SK-N-SH treated with all-trans-retinoic acid at 6 μM for 48 hours (cell line): ENCODE data around the gene RGS10.

Source experiments
- ATAC-seq: fragments of 200-7000 bp; cut with Tn5 transposase; 3 replicates; pipeline ENCODE4 v1.9.1; 2020; ENCODE audit warnings: mild to moderate bottlenecking, moderate library complexity
- ARNTL ChIP-seq: fragments of 450-650 bp; formaldehyde crosslinking; IDR thresholded peaks from 2 replicates; pipeline ENCODE4 v1.5.0; 2020; ENCODE audit warnings: low read depth, mild to moderate bottlenecking, moderate library complexity, borderline replicate concordance
- BACH2 ChIP-seq: fragments of 250-450 bp; sonication (Bioruptor Pico); IDR thresholded peaks from 2 replicates; pipeline ENCODE4 v1.9.0; 2021; ENCODE audit warnings: mild to moderate bottlenecking, borderline replicate concordance
- CSDC2 ChIP-seq: fragments of 250-450 bp; sonication (Bioruptor Pico); IDR thresholded peaks from 2 replicates; pipeline ENCODE4 v1.5.0; 2020; ENCODE audit warnings: mild to moderate bottlenecking, moderate library complexity
- ESRRG ChIP-seq: fragments of 250-450 bp; sonication (Bioruptor Pico); IDR thresholded peaks from 2 replicates; pipeline ENCODE4 v1.6.1; 2021; ENCODE audit warnings: mild to moderate bottlenecking
- GLIS3 ChIP-seq: fragments of 250-450 bp; sonication (Bioruptor Pico); IDR thresholded peaks from 2 replicates; pipeline ENCODE4 v1.5.0; 2020; ENCODE audit warnings: mild to moderate bottlenecking, moderate library complexity
- ISL1 ChIP-seq: fragments of 250-450 bp; sonication (Bioruptor Pico); IDR thresholded peaks from 2 replicates; pipeline ENCODE4 v2.1.2; 2022; ENCODE audit warnings: mild to moderate bottlenecking, moderate library complexity
- OSR1 ChIP-seq: fragments of 250-450 bp; sonication (Bioruptor Pico); IDR thresholded peaks from 2 replicates; pipeline ENCODE4 v1.8.0; 2022; ENCODE audit warnings: moderate library complexity, mild to moderate bottlenecking, inconsistent platforms
- PPARA ChIP-seq: fragments of 250-450 bp; sonication (Bioruptor Pico); IDR thresholded peaks from 2 replicates; pipeline ENCODE4 v1.5.0; 2020; ENCODE audit warnings: mild to moderate bottlenecking, borderline replicate concordance
- RARB ChIP-seq: fragments of 250-450 bp; sonication (Bioruptor Pico); IDR thresholded peaks from 2 replicates; pipeline ENCODE4 v1.8.0; 2021; ENCODE audit warnings: mild to moderate bottlenecking, moderate library complexity
- SNAI2 ChIP-seq: fragments of 250-450 bp; sonication (Bioruptor Pico); IDR thresholded peaks from 2 replicates; pipeline ENCODE4 v1.5.0; 2020; ENCODE audit warnings: mild to moderate bottlenecking, moderate library complexity
- TCF4 ChIP-seq: fragments of 250-450 bp; sonication (Bioruptor Pico); IDR thresholded peaks from 2 replicates; pipeline ENCODE4 v1.8.0; 2021; ENCODE audit warnings: mild to moderate bottlenecking, moderate library complexity, borderline replicate concordance
- TOX ChIP-seq: fragments of 250-450 bp; sonication (Bioruptor Pico); IDR thresholded peaks from 2 replicates; pipeline ENCODE4 v1.8.0; 2021; ENCODE audit warnings: mild to moderate bottlenecking, moderate library complexity, borderline replicate concordance
- ZC3H10 ChIP-seq: fragments of 250-450 bp; sonication (Bioruptor Pico); IDR thresholded peaks from 2 replicates; pipeline ENCODE4 v1.5.1; 2021; ENCODE audit warnings: mild to moderate bottlenecking, moderate library complexity
- ZFP3 ChIP-seq: fragments of 250-450 bp; sonication (Bioruptor Pico); IDR thresholded peaks from 2 replicates; pipeline ENCODE4 v1.5.0; 2020; ENCODE audit warnings: mild to moderate bottlenecking, moderate library complexity
- ZFP30 ChIP-seq: fragments of 450-650 bp; formaldehyde crosslinking; IDR thresholded peaks from 2 replicates; pipeline ENCODE4 v1.5.0; 2022; ENCODE audit warnings: mild to moderate bottlenecking, moderate library complexity
- ZNF565 ChIP-seq: fragments of 450-650 bp; formaldehyde crosslinking; conservative IDR thresholded peaks from 2 replicates; pipeline ENCODE4 v1.5.0; 2020; ENCODE audit warnings: low read depth, mild to moderate bottlenecking, moderate library complexity
- ZNF70 ChIP-seq: fragments of 450-650 bp; formaldehyde crosslinking; IDR thresholded peaks from 2 replicates; pipeline ENCODE4 v1.5.0; 2020; ENCODE audit warnings: mild to moderate bottlenecking, moderate library complexity
- ZNF8 ChIP-seq: fragments of 450-650 bp; formaldehyde crosslinking; IDR thresholded peaks from 2 replicates; pipeline ENCODE4 v1.5.0; 2020; ENCODE audit warnings: mild to moderate bottlenecking, moderate library complexity
- TF ChIP-seq, protein P1 (sequence below): fragments of 250-450 bp; sonication (Bioruptor Pico); IDR thresholded peaks from 2 replicates; pipeline ENCODE4 v1.8.0; 2020; ENCODE audit warnings: mild to moderate bottlenecking, moderate library complexity, borderline replicate concordance
- TF ChIP-seq, protein P2 (sequence below): fragments of 250-450 bp; sonication (Bioruptor Pico); IDR thresholded peaks from 2 replicates; pipeline ENCODE4 v1.5.1; 2020; ENCODE audit warnings: low read depth, mild to moderate bottlenecking, moderate library complexity
- TF ChIP-seq, protein P3 (sequence below): fragments of 250-450 bp; sonication (Bioruptor Pico); IDR thresholded peaks from 2 replicates; pipeline ENCODE4 v1.5.0; 2020; ENCODE audit warnings: mild to moderate bottlenecking, moderate library complexity
- TF ChIP-seq, protein P4 (sequence below): fragments of 250-450 bp; sonication (Bioruptor Pico); IDR thresholded peaks from 2 replicates; pipeline ENCODE4 v1.8.0; 2021; ENCODE audit warnings: low read depth, mild to moderate bottlenecking, moderate library complexity, borderline replicate concordance
- TF ChIP-seq, protein P5 (sequence below): fragments of 250-450 bp; sonication (Bioruptor Pico); IDR thresholded peaks from 2 replicates; pipeline ENCODE4 v1.5.1; 2021; ENCODE audit warnings: mild to moderate bottlenecking, moderate library complexity

RGS10 gene

DNA sequence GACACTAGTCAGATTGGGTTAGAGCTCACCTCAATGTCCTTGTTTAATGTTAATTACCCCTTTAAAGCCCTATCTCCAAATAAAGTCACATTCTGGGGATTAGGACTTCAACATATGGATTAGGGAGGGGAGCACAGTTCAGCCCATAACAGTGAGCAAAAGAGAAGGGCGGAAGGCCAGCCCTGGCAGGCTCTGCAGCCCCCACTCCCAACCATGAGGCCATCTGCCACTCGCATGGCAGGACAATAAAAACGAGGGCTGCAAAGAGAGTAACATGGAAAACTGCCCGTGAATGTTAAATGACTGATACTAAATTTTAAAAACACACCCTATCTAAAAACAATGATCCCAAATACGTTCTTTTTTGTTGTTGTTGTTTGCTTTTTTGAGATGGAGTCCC is 38.7 kb downstream of the RGS10 start:
- TF ChIP-seq ZNF565 (CRISPR knock-in tag) (no peak), GLIS3 (CRISPR knock-in tag) (no peak), PPARA (no peak), OSR1 (CRISPR knock-in tag) (no peak), TCF4 (no peak), ARNTL (CRISPR knock-in tag) (no peak), ZC3H10 (CRISPR knock-in tag) (no peak)
- no peak for ATAC-seq

DNA sequence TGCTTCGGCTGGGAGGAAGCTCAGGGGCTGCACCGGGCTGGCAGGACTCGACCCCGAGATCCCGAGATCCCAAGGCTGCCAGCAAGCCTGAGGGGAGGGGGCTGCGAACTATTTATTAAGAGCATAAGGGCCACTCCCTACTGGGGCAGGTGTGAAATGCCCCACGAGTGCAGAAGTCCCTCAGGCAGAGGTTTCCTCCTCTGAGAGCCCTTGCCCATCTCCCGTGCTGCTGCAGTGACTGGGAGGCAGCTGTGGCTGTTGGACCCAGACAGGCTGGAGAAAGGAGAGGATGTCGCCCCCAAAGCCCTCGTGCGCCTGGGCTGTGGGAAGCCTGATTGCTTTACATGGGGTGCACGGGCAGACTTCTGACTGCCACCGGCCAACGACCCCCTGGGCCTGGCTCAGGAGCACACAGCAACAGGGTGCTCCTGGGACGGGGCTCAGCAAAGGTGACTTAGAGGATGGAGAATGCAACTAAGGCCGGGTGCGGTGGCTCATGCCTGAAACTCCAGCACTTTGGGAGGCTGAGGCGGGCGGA is 39.8 kb downstream of the RGS10 start:
- no peak for ATAC-seq
- TF ChIP-seq, protein P1, sequence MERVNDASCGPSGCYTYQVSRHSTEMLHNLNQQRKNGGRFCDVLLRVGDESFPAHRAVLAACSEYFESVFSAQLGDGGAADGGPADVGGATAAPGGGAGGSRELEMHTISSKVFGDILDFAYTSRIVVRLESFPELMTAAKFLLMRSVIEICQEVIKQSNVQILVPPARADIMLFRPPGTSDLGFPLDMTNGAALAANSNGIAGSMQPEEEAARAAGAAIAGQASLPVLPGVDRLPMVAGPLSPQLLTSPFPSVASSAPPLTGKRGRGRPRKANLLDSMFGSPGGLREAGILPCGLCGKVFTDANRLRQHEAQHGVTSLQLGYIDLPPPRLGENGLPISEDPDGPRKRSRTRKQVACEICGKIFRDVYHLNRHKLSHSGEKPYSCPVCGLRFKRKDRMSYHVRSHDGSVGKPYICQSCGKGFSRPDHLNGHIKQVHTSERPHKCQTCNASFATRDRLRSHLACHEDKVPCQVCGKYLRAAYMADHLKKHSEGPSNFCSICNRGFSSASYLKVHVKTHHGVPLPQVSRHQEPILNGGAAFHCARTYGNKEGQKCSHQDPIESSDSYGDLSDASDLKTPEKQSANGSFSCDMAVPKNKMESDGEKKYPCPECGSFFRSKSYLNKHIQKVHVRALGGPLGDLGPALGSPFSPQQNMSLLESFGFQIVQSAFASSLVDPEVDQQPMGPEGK (CRISPR knock-in tag), result no peak
- TF ChIP-seq, protein P2, sequence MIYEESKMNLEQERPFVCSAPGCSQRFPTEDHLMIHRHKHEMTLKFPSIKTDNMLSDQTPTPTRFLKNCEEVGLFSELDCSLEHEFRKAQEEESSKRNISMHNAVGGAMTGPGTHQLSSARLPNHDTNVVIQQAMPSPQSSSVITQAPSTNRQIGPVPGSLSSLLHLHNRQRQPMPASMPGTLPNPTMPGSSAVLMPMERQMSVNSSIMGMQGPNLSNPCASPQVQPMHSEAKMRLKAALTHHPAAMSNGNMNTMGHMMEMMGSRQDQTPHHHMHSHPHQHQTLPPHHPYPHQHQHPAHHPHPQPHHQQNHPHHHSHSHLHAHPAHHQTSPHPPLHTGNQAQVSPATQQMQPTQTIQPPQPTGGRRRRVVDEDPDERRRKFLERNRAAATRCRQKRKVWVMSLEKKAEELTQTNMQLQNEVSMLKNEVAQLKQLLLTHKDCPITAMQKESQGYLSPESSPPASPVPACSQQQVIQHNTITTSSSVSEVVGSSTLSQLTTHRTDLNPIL (CRISPR knock-in tag), result no peak
- TF ChIP-seq ZNF565 (CRISPR knock-in tag) (no peak), ZNF70 (CRISPR knock-in tag) (no peak), ARNTL (CRISPR knock-in tag) (no peak), GLIS3 (CRISPR knock-in tag) (no peak), TOX (CRISPR knock-in tag) (no peak), ZNF8 (no peak), OSR1 (CRISPR knock-in tag) (no peak), BACH2 (CRISPR knock-in tag) (no peak), PPARA (no peak), RARB (CRISPR knock-in tag) (no peak), ISL1 (CRISPR knock-in tag) (no peak), ZFP3 (CRISPR knock-in tag) (no peak), ZFP30 (CRISPR knock-in tag) (no peak), ESRRG (CRISPR knock-in tag) (no peak)
- TF ChIP-seq, protein P3, sequence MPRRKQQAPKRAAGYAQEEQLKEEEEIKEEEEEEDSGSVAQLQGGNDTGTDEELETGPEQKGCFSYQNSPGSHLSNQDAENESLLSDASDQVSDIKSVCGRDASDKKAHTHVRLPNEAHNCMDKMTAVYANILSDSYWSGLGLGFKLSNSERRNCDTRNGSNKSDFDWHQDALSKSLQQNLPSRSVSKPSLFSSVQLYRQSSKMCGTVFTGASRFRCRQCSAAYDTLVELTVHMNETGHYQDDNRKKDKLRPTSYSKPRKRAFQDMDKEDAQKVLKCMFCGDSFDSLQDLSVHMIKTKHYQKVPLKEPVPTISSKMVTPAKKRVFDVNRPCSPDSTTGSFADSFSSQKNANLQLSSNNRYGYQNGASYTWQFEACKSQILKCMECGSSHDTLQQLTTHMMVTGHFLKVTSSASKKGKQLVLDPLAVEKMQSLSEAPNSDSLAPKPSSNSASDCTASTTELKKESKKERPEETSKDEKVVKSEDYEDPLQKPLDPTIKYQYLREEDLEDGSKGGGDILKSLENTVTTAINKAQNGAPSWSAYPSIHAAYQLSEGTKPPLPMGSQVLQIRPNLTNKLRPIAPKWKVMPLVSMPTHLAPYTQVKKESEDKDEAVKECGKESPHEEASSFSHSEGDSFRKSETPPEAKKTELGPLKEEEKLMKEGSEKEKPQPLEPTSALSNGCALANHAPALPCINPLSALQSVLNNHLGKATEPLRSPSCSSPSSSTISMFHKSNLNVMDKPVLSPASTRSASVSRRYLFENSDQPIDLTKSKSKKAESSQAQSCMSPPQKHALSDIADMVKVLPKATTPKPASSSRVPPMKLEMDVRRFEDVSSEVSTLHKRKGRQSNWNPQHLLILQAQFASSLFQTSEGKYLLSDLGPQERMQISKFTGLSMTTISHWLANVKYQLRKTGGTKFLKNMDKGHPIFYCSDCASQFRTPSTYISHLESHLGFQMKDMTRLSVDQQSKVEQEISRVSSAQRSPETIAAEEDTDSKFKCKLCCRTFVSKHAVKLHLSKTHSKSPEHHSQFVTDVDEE, result no peak
- TF ChIP-seq, protein P4, sequence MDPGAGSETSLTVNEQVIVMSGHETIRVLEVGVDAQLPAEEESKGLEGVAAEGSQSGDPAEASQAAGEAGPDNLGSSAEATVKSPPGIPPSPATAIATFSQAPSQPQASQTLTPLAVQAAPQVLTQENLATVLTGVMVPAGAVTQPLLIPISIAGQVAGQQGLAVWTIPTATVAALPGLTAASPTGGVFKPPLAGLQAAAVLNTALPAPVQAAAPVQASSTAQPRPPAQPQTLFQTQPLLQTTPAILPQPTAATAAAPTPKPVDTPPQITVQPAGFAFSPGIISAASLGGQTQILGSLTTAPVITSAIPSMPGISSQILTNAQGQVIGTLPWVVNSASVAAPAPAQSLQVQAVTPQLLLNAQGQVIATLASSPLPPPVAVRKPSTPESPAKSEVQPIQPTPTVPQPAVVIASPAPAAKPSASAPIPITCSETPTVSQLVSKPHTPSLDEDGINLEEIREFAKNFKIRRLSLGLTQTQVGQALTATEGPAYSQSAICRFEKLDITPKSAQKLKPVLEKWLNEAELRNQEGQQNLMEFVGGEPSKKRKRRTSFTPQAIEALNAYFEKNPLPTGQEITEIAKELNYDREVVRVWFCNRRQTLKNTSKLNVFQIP (CRISPR knock-in tag), result no peak

DNA sequence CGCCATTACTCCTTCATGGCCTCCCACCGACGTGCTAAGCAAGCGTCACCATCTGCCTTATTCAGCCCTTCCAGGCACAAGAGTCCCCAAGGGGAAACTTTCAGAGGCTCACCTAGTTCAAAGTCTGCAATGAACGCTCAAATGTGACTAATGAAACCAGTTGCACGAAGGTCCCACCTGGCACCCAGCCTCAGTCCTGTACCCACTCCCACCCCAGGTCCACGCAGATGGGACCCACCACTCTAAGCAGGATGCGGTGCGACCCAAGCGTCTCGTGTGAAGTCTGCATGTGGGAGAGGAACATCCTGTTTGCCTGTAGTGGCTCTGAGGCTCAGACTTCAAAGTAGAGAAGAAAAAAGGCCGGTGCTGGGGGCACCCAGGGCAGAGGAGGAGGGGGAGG is 40.3 kb downstream of the RGS10 start:
- ATAC-seq, result no peak
- TF ChIP-seq RARB (CRISPR knock-in tag), result no peak

DNA sequence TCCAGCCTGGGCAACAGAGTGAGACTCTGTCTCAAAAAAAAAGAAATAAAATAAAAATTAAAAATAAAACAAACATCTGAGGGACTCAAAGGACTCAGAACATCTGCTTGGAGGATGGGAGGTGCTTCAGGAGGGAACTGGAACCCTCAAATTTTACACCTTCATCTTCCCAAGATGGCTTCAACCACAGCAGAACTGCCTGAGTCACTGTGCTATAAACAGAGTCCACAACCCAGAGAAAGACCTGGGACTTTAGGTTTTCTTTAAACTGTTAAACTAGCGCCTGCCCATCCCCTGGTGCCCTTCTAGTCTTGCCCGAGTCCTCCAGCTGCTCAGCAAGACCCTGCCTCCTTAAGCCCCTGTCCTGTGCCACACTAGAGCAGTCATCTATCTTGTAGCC is 40.8 kb downstream of the RGS10 start:
- no peak for ATAC-seq
- TF ChIP-seq ISL1 (CRISPR knock-in tag), result no peak
- no peak for TF ChIP-seq ZFP30 (CRISPR knock-in tag)
- TF ChIP-seq, protein P4 (CRISPR knock-in tag), result no peak
- no peak for TF ChIP-seq ARNTL (CRISPR knock-in tag)
- TF ChIP-seq GLIS3 (CRISPR knock-in tag), result no peak
- TF ChIP-seq, protein P1 (CRISPR knock-in tag), result no peak
- TF ChIP-seq SNAI2 (CRISPR knock-in tag), result no peak
- TF ChIP-seq ZFP3 (CRISPR knock-in tag), result no peak
- TF ChIP-seq RARB (CRISPR knock-in tag), result no peak
- TF ChIP-seq ESRRG (CRISPR knock-in tag), result no peak
- no peak for TF ChIP-seq ZNF70 (CRISPR knock-in tag)
- no peak for TF ChIP-seq ZC3H10 (CRISPR knock-in tag)
- TF ChIP-seq BACH2 (CRISPR knock-in tag), result no peak
- TF ChIP-seq CSDC2 (CRISPR knock-in tag), result no peak
- TF ChIP-seq, protein P5, sequence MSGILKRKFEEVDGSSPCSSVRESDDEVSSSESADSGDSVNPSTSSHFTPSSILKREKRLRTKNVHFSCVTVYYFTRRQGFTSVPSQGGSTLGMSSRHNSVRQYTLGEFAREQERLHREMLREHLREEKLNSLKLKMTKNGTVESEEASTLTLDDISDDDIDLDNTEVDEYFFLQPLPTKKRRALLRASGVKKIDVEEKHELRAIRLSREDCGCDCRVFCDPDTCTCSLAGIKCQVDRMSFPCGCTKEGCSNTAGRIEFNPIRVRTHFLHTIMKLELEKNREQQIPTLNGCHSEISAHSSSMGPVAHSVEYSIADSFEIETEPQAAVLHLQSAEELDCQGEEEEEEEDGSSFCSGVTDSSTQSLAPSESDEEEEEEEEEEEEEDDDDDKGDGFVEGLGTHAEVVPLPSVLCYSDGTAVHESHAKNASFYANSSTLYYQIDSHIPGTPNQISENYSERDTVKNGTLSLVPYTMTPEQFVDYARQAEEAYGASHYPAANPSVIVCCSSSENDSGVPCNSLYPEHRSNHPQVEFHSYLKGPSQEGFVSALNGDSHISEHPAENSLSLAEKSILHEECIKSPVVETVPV (CRISPR knock-in tag), result no peak
- TF ChIP-seq OSR1 (CRISPR knock-in tag), result no peak
